ENCODE data around the gene CAMTA1.

CAMTA1 gene

GRCh38 chr1:7654725-7655124, 869.5 kb downstream of the CAMTA1 start:
- H3K4me1 ChIP-seq (ENCODE audit: control insufficient read depth, insufficient read depth, low read length), result no peaks in the 10 kb centered on the region
- no peaks in the 10 kb centered on the region for H3K9me3 ChIP-seq (ENCODE audit: control insufficient read depth, low read length)
- WGBS, 2 experiments, result 86 to 94% methylated on average over 1 of the region's 1 CpG
- no peaks in the 10 kb centered on the region for H3K36me3 ChIP-seq (ENCODE audit: control insufficient read depth, insufficient read depth, low read length)
- no peak overlapping the region for H3K4me3 ChIP-seq (ENCODE audit: insufficient read depth, low read depth, low read length)
- H3K27ac ChIP-seq (ENCODE audit: insufficient read depth, low read depth, low read length, poor library complexity, severe bottlenecking), result no peak overlapping the region
- H3K27me3 ChIP-seq (ENCODE audit: control insufficient read depth, insufficient read depth, low read length, poor library complexity, severe bottlenecking), result no peaks in the 10 kb centered on the region

GRCh38 chr1:7655354-7655753, 870.1 kb downstream of the CAMTA1 start:
- Histone ChIP-seq H3K9me3 (ENCODE audit: control insufficient read depth, low read length) (no peaks in the 10 kb centered on the region), H3K4me1 (ENCODE audit: control insufficient read depth, insufficient read depth, low read length) (no peaks in the 10 kb centered on the region), H3K4me3 (ENCODE audit: insufficient read depth, low read depth, low read length) (no peak overlapping the region), H3K27me3 (ENCODE audit: control insufficient read depth, insufficient read depth, low read length, poor library complexity, severe bottlenecking) (no peaks in the 10 kb centered on the region), H3K27ac (ENCODE audit: insufficient read depth, low read depth, low read length, poor library complexity, severe bottlenecking) (no peak overlapping the region), H3K36me3 (ENCODE audit: control insufficient read depth, insufficient read depth, low read length) (no peaks in the 10 kb centered on the region)
- 88 to 94% methylated on average over 2 of the region's 2 CpGs for WGBS, 2 experiments

GRCh38 chr1:7656557-7657215, 871.4 kb downstream of the CAMTA1 start:
- Histone ChIP-seq H3K4me3 (ENCODE audit: insufficient read depth, low read depth, low read length) (no peak overlapping the region), H3K27me3 (ENCODE audit: control insufficient read depth, insufficient read depth, low read length, poor library complexity, severe bottlenecking) (no peaks in the 10 kb centered on the region), H3K4me1 (ENCODE audit: control insufficient read depth, insufficient read depth, low read length) (no peaks in the 10 kb centered on the region), H3K36me3 (ENCODE audit: control insufficient read depth, insufficient read depth, low read length) (no peaks in the 10 kb centered on the region), H3K27ac (ENCODE audit: insufficient read depth, low read depth, low read length, poor library complexity, severe bottlenecking) (no peak overlapping the region), H3K9me3 (ENCODE audit: control insufficient read depth, low read length) (no peaks in the 10 kb centered on the region)
- 84% methylated on average over 24 of the region's 24 CpGs for WGBS, 2 experiments

- H3K27me3 ChIP-seq (ENCODE audit: control insufficient read depth, insufficient read depth, low read length, poor library complexity, severe bottlenecking), result no peaks in the 10 kb centered on the region
- H3K9me3 ChIP-seq (ENCODE audit: control insufficient read depth, low read length), result no peaks in the 10 kb centered on the region
- no peak overlapping the region for H3K27ac ChIP-seq (ENCODE audit: insufficient read depth, low read depth, low read length, poor library complexity, severe bottlenecking)
- no peaks in the 10 kb centered on the region for H3K4me1 ChIP-seq (ENCODE audit: control insufficient read depth, insufficient read depth, low read length)
- no peaks in the 10 kb centered on the region for H3K36me3 ChIP-seq (ENCODE audit: control insufficient read depth, insufficient read depth, low read length)
- no peak overlapping the region for H3K4me3 ChIP-seq (ENCODE audit: insufficient read depth, low read depth, low read length)
- 77 to 80% methylated on average over 17 of the region's 17 CpGs for WGBS, 2 experiments
Observed at GRCh38 chr1:7657287-7658016, 872.2 kb downstream of the CAMTA1 start.

GRCh38 chr1:7658099-7658498, 872.8 kb downstream of the CAMTA1 start:
- no peak overlapping the region for H3K4me3 ChIP-seq (ENCODE audit: insufficient read depth, low read depth, low read length)
- 92 to 95% methylated on average over 7 of the region's 7 CpGs for WGBS, 2 experiments
- no peaks in the 10 kb centered on the region for H3K4me1 ChIP-seq (ENCODE audit: control insufficient read depth, insufficient read depth, low read length)
- H3K36me3 ChIP-seq (ENCODE audit: control insufficient read depth, insufficient read depth, low read length), result no peaks in the 10 kb centered on the region
- H3K27ac ChIP-seq (ENCODE audit: insufficient read depth, low read depth, low read length, poor library complexity, severe bottlenecking), result no peak overlapping the region
- H3K27me3 ChIP-seq (ENCODE audit: control insufficient read depth, insufficient read depth, low read length, poor library complexity, severe bottlenecking), result no peaks in the 10 kb centered on the region
- no peaks in the 10 kb centered on the region for H3K9me3 ChIP-seq (ENCODE audit: control insufficient read depth, low read length)

- no peaks in the 10 kb centered on the region for H3K36me3 ChIP-seq (ENCODE audit: control insufficient read depth, insufficient read depth, low read length)
- no peaks in the 10 kb centered on the region for H3K9me3 ChIP-seq (ENCODE audit: control insufficient read depth, low read length)
- H3K4me3 ChIP-seq (ENCODE audit: insufficient read depth, low read depth, low read length), result no peak overlapping the region
- no peaks in the 10 kb centered on the region for H3K27me3 ChIP-seq (ENCODE audit: control insufficient read depth, insufficient read depth, low read length, poor library complexity, severe bottlenecking)
- H3K27ac ChIP-seq (ENCODE audit: insufficient read depth, low read depth, low read length, poor library complexity, severe bottlenecking), result no peak overlapping the region
- no peaks in the 10 kb centered on the region for H3K4me1 ChIP-seq (ENCODE audit: control insufficient read depth, insufficient read depth, low read length)
- 80 to 81% methylated on average over 6 of the region's 6 CpGs for WGBS, 2 experiments
Observed at GRCh38 chr1:7659514-7659913, 874.3 kb downstream of the CAMTA1 start.

- no peaks in the 10 kb centered on the region for H3K36me3 ChIP-seq (ENCODE audit: control insufficient read depth, insufficient read depth, low read length)
- peaks cover 8% of the 10 kb centered on the region for H3K4me1 ChIP-seq (ENCODE audit: control insufficient read depth, insufficient read depth, low read length)
- no peak overlapping the region for H3K27ac ChIP-seq (ENCODE audit: insufficient read depth, low read depth, low read length, poor library complexity, severe bottlenecking)
- no peaks in the 10 kb centered on the region for H3K27me3 ChIP-seq (ENCODE audit: control insufficient read depth, insufficient read depth, low read length, poor library complexity, severe bottlenecking)
- no peaks in the 10 kb centered on the region for H3K9me3 ChIP-seq (ENCODE audit: control insufficient read depth, low read length)
- WGBS, 2 experiments, result 94 to 95% methylated on average over 38 of the region's 38 CpGs
- no peak overlapping the region for H3K4me3 ChIP-seq (ENCODE audit: insufficient read depth, low read depth, low read length)
Observed at GRCh38 chr1:7663451-7664146, 878.3 kb downstream of the CAMTA1 start.

GRCh38 chr1:7664147-7664892, 879.1 kb downstream of the CAMTA1 start:
- H3K27ac ChIP-seq (ENCODE audit: insufficient read depth, low read depth, low read length, poor library complexity, severe bottlenecking), result no peak overlapping the region
- H3K9me3 ChIP-seq (ENCODE audit: control insufficient read depth, low read length), result no peaks in the 10 kb centered on the region
- WGBS, 2 experiments, result 94 to 95% methylated on average over 48 of the region's 48 CpGs
- no peaks in the 10 kb centered on the region for H3K36me3 ChIP-seq (ENCODE audit: control insufficient read depth, insufficient read depth, low read length)
- H3K27me3 ChIP-seq (ENCODE audit: control insufficient read depth, insufficient read depth, low read length, poor library complexity, severe bottlenecking), result no peaks in the 10 kb centered on the region
- peaks cover 15% of the 10 kb centered on the region for H3K4me1 ChIP-seq (ENCODE audit: control insufficient read depth, insufficient read depth, low read length)
- no peak overlapping the region for H3K4me3 ChIP-seq (ENCODE audit: insufficient read depth, low read depth, low read length)

- Histone ChIP-seq H3K27ac (ENCODE audit: insufficient read depth, low read depth, low read length, poor library complexity, severe bottlenecking) (no peak overlapping the region), H3K36me3 (ENCODE audit: control insufficient read depth, insufficient read depth, low read length) (no peaks in the 10 kb centered on the region), H3K4me1 (ENCODE audit: control insufficient read depth, insufficient read depth, low read length) (peaks cover 20% of the 10 kb centered on the region), H3K27me3 (ENCODE audit: control insufficient read depth, insufficient read depth, low read length, poor library complexity, severe bottlenecking) (no peaks in the 10 kb centered on the region), H3K9me3 (ENCODE audit: control insufficient read depth, low read length) (no peaks in the 10 kb centered on the region), H3K4me3 (ENCODE audit: insufficient read depth, low read depth, low read length) (no peak overlapping the region)
- WGBS, 2 experiments, result 94 to 96% methylated on average over 21 of the region's 21 CpGs
Observed at GRCh38 chr1:7664893-7665250, 879.6 kb downstream of the CAMTA1 start.

- 87 to 90% methylated on average over 6 of the region's 6 CpGs for WGBS, 2 experiments
- Histone ChIP-seq H3K4me1 (ENCODE audit: control insufficient read depth, insufficient read depth, low read length) (peaks cover 33% of the 10 kb centered on the region), H3K27ac (ENCODE audit: insufficient read depth, low read depth, low read length, poor library complexity, severe bottlenecking) (no peak overlapping the region), H3K9me3 (ENCODE audit: control insufficient read depth, low read length) (no peaks in the 10 kb centered on the region), H3K4me3 (ENCODE audit: insufficient read depth, low read depth, low read length) (no peak overlapping the region), H3K27me3 (ENCODE audit: control insufficient read depth, insufficient read depth, low read length, poor library complexity, severe bottlenecking) (no peaks in the 10 kb centered on the region), H3K36me3 (ENCODE audit: control insufficient read depth, insufficient read depth, low read length) (no peaks in the 10 kb centered on the region)
Observed at GRCh38 chr1:7666249-7666648, 881.0 kb downstream of the CAMTA1 start.
